GM21737 (cell line): Measurements from ENCODE around the gene JAKMIP1.
A peak's percentile ranks its signal among the peaks of the same experiment; 100 is the strongest.

Source experiments
- ATAC-seq: cut with Tn5 transposase; IDR thresholded peaks from one replicate; pipeline ENCODE4 v1.9.1; 2021; ENCODE audit warnings: mild to moderate bottlenecking, moderate library complexity; ENCODE audit not compliant: unreplicated experiment

Gene JAKMIP1

DNA sequence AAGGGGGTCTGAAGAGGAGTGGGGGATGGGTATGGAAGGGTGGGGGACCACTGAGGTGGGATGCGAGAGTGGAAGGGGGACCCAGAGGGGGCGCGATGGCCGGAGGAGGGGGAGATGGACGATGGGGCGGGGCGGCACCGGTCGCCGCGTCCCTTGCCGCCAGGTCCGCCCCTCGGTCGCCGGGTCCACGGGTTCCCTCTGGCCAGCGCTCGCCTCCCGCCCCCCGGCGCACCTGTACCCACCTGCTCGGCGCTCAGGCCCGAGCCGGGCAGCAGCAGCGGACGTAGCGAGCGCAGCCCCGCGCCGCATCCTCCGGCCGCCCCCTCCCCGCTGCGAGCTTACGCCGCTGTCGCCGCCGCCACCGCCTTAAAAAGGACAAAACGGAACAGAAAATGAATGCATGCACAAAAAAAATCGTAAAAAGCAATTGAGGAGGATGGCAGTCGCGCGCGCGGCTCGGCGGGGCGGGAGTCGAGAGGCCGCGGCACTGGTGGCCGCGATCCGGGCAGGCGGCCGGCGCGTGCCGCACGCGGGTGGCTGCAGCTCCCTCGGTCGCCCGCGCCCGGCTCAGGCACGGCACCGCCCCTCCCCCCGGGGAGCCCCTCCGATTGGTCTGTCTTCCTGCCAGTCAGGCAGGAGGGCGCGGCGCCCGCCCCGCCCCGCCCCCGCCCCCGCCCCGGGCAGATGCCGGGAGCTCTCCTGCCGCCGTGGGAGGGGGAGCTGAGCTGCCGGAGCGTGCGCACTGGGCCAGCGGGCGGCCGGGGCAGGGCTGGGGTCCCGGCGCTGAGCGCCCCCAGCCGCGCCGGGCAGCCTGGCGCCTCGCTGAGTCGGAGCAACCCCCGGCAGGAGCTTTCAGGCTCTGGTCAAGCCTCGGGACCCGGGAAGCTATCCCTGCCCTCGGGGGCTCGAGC lies at the start of gene JAKMIP1:
TSS of gene JAKMIP1 (minus strand) at position 539 of the 911 bp plus-strand sequence. CDS start 87,699 bp downstream, outside the sequence.
- ATAC-seq, result peak; percentile 79

DNA sequence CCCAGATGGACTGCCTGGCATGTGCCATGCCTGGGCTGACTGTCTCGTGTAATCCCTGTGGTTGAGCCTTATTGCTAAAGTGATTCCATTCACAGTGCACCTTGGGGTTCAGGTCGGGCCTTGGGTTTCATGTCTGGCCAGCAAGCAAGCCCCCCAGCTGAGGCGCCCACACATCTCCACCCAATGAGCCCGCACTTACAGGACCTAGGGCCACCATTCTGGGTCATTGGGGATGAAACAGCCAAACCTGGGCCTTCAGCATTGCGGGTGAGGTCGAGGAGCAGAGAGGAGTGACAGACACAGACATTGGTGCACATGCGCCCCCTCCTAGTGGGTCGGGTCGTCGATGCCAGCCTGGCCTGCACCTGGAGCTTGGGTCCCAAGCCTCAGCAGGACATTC lies 48.0 kb upstream of the JAKMIP1 start:
- no peak for ATAC-seq

DNA sequence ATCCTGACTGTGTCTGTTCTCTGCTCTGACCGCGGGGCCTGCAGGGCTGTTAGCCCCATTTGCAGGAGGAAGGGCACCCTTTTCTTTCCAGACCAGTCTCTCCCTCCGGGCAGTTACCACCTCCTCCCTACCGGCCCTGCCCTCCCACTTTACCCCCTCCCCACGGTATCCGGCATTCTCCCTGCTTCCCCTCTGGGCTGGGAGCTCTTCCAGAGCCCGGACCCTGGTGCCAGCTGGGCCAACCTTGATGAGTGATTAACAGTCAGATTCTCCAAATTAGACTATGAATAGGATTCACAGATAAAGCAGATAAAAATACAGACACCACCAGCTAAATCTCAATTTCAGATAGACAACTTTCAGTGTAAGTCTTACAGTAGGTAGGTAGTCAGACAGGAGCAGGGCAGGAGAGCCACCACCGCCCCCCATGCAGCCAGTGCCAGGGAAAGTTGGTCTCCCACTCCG lies 45.9 kb upstream of the JAKMIP1 start:
- no peak for ATAC-seq

DNA sequence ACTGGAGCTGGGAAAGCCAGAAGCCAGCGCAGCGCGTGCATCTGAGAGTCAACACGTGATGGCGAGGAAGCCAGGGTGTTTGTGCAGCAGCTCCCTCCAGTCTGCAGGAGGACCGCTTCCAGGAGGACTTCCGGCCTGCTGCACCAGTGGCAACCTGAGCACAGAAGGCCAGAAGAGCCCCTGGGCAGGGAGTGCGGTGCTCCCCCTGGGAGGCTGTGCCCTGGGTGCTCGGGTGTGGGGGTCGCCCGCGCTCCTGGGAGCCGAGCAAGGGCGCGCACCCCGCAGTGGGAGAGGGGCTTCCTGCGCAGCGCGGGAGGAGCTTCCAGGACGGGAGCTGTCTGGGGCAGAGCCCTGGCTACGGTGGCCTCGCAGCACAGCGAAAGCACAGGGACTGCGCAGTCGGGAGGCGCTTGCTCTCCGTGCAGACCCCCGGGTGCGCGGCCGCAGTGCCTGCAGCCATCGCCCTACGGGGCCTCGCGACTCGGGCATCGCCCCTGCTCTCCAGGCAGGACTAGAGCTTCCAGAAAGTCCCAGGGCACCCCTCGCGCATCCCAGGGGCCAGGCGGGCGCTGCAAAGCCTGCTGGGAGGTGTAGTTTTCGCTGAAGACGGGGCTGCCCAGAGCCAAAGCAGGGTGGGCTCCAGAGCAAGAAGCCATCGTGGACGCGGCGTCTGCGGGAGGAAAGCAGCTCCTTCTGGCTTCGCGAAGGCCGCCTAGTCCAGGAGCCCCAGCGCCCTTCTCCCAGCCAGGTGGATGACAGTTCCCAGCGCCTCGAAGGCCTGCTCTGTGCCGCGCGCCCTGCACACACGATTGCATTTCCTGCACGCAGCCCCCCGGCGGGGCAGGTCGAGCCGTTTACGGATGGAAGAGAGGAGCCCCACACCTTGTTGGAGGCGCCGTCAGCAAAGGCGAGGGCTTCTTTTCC lies 45.2 kb upstream of the JAKMIP1 start:
- no peak for ATAC-seq

DNA sequence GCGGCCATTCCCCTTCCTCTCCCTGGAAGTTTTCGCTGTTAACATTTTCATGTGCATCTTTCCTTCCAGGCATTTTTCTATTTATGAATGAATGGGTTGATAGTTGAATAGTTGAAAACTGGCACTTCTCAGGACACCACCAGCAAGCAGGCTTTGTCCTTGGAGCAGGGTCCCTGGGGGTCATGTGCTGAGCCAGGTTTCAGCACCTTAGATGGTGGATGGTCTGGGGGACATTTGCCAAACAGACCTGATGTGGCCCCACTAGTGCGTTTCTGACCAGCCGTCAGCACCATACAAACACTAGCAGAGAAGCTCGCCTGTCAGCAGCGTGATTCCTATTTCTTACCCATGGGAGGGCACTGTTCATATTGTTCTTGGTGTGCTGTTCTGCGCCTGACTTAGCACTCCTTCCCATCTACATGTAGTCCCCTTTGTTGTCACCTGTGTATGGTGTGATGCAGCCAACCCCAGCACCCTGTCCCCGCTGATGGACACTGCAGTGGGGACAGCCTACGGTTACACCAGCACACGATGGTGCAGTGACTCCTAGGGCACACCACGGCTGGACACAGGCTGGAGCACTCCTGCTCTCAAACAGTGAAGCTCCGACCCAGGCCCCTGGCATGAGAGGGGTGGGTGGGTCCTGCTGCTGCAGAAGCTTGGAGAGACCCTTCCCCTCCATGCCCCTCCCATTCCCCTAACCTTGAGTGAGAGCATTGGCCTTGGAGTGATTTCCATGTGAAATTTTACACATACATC lies 42.1 kb upstream of the JAKMIP1 start:
- ATAC-seq, result no peak

DNA sequence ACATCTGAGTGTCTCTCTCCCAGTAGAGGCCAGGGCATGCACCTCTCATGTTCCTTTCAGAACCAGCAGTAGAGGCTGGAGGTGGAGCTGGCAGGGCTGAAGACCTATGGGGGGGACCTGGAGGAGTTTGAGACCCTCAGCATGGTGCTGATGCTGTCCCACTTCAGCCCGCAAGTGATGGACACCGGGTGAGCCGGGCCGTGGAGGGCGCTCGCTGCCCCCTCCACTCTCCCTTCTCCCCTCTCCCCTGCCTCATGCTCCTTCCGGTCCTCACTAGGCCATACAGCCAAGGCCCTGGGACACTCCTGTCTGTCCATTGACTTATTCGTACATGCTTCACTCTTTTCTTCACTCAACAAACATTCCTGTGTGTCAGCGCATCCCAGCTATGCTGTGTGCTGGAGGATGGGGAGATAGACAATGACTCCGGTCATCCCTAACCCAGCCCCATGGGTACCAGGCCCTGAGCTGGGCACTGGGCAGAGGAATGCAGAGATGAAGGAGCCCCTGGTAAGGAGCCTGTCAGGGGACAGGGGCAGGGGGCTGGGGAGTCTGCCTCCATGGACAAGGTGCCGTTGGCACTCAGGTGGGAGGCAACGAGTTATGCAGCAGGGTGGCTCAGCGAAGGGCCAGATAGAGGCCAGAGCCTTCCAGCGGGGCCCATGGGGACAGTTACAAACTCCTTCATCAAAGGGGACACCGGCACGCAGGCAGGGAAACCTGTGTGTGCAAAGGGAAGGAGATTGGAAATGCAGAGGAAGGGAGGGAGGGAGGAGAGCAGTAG lies 40.9 kb upstream of the JAKMIP1 start:
- no peak for ATAC-seq

DNA sequence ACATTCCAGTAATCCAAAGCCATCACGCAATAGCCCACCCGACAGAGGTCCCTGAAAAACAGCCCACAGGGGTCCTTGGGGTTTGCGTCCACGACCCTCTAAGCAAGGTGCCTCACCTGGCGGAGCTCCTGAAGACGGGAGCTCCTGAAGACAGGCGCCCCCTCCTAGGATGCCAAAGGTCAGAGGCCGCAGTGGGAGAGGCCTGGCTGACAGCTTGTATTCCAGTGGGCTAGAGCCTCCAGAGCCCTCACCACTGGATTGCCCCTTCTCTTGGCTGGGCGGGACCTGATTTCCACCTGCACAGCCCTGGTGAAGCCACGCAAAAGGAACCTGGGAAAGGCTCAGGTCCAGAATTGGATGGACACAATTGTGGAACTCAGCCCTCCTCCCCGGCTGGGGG lies 39.6 kb upstream of the JAKMIP1 start:
- ATAC-seq, result no peak

DNA sequence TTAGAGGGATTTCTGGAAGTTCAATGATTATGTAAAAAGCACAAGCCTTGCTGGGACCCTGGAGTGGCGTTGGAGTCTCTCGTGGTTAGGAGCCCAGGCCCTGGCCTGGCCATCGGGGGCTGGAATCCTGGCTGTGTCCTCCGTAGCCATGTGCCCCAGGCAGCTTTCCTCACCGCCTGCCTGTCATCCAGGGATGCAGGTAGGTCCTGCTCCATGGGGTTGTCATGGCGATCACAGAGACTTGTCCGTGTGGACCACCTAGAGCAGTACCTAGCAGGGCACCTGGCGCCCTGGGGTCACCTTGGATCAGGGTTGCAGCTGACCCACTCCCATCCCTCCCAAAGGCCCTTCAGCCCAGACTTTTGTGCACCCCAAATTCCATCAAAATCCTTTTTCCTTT lies 39.1 kb upstream of the JAKMIP1 start:
- ATAC-seq, result no peak

DNA sequence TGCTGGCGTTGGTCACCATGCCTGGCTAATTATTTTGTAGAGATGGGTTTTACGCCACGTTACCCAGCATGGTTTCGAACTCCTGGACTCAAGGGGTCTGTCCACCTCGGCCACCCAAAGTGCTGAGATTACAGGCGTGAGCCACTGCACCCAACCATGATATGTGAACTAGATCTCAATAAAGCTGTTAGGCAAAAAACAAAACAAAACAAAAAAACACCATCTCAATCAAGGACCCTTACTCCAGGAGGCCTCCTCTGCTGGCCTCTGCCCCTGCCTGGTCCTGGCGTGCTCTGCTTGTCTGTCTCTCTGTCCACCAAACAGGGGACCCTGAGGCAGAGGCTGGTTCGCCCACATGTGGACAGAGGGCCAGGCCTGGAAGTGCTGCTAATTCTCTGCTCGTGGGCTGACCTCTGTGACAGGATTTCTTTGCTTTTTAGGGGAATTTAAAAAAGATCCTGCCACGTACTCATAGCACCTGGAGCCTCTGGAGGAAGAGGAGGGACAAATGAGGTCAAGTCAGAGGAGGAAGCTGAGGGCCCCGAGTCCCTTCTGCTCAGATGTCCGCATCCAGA lies 36.6 kb upstream of the JAKMIP1 start:
- ATAC-seq, result no peak

DNA sequence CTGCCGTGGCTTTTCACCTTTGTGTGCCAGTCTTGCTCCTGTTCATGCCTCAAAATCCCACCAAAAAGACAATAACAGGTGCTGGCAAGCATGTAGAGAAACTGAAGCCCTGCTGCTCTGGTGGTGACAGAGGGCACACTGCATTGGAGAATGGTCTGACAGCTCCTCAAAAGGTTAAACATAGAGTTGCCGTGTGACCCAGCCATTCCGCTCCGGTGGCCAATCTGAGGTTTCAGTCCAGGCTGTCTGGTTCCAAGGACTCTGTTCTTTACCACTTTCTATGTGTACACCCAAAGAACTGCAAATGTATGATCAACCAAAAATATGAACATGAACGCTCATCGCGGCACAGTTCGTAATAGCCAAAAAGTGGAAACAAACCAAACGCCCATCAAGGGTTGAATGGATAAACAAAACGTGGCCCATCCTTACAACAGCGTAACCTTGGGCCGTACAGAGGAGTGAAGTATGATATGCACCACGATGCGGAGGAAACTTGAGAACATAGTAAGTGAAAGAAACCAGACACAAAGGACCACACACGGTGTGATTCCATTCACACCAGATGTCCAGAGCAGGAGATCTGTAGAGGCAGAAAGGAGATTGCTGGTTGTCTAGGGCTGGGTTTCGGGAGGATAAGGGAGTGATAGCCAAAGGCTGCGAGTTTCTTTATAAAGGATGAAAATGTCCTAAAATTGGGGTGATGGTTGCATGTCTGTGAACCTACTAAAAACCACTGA lies 35.7 kb upstream of the JAKMIP1 start:
- ATAC-seq, result no peak

DNA sequence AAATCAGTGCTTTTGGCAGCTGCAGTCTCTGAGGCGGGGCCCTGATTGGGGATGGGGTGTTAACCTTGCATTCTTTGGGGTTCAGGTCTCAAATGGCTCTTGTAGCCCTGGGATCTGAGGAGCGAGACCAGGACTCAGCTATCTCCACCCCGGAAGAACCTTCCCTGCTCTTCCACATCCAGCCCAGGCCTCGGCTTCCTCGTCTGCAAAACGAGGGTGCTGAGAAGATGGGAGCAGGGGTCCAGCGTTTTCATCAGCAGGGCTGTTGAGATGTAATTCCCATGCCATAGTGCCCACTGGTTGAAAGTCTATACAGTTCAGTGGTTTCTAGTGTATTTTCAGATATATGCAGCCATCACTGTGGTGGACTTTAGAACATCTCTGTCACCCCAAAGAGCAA lies 34.7 kb upstream of the JAKMIP1 start:
- no peak for ATAC-seq

DNA sequence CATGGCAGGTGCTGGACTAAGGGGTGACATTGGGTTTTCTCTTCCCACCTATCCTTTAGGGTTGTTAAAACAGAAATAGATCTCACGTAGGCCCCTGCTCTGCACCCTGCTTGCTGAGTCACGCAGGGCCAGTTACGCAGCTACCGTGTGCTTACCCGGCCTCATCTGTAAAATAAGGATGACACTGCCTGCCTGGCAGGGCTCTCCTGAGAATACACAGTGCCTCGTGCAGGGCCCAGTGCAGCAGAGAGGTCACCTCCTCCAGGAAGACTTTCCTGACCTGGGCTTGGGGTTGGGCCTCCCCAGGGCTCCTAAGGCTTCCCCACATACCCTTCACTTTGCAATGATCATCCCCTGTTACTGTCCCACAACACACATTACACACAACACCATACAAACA lies 33.6 kb upstream of the JAKMIP1 start:
- no peak for ATAC-seq

DNA sequence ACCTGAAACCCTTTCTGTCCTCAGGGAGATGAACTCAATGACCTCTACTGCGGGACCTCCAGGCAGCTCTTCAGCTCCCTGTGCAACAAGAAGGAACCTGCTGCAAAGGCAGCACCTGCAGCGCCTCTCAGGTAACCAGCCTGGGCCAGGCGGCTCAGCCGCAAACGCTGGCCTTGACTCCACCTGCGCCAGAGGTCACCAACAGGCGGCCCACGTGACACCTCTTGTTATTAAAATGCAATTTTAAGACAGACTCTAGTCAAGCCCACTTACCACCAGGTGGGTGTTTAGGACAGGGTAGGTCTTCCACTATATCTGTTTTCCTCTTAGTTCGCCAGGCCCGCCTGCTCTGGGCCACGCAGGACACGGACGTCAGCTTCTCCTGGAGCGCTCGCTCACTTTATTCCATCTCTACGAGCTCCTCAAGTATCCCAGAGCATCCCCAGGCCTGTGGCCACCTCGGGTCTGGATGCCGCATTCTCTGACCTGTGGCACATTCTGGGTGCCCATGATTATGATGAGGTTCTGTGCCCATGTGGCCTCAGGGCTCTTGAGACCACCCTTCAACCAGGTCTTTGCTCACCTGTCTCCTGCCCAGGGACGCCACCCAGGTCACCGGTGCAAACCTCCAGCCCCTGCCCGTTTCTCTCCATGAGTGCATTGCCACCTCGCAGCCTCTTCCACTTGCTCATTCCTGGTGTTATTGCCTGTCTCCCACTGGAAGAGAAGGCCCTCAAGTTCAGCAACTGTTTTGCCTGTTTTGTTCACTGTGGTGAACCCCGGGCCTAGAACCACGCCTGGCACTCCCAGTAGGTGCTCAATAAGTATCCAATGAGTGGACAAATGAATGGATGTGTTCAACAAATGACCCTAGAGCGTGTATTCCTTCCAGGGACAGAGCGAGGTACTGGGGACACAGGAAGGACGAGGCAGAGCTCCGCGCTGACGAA lies 32.8 kb upstream of the JAKMIP1 start:
- no peak for ATAC-seq

DNA sequence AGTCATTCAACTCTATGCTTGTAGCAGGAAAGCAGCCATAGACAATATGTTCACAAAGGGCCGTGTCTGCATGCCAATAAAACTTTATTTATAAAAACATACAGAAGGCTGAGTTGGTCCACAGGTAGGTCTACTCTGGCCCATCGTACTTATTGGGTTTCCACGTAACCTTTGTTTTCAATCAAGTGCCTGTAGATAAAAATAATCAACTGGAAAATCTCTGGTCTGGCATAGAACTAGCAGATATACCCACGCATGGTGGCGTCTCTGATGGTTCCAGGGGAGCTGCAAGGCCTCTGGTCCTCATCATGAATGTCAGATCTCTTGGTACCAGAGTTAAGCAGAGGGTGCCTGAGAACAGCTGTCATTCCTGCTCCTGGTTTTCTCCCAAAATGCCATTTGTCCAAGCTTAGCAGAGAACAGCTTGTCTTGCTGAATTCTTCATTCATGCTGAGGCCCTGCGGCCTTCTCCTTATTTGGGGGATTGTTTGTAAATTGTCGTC lies 31.4 kb upstream of the JAKMIP1 start:
- ATAC-seq, result no peak

DNA sequence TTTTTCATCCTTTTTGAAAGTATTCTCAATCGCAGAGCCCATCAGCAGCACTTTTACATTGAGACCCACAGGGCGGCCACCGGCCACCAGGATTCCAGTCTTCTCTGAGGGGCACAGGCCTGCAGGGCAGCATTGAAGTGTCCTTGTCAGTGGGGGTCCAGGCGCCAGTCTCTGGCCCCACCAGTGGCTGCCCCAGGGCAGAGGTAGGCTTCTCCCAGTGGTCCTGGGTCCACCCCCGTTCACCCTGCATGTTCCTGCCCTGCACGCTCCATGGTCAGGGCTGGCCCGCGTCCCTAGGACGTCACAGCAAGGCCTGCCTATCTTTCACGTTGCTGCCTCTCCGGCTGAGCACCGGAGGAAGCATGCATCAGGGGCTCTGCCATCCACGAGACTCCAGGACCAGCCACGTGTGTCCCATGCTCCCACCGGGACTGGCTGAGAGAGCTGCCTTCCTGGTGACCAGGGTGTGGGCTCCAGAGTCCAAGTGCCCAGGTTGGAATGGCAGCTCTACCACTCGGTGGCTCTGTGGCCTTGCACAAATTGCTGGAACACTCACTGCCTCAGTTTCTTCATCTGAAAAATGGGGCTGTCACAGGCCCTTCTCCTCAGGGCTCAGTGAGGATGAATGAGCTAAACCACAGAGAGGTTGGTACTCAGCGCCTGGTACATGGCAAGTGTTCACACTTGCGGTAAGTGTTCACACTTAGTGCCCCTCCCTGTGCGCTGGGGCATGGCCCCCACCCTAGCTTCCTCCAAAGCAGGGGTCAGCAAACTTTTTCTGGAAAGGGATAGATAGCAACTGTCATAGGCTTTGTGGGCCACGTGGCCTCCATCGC lies 30.7 kb upstream of the JAKMIP1 start:
- ATAC-seq, result no peak

DNA sequence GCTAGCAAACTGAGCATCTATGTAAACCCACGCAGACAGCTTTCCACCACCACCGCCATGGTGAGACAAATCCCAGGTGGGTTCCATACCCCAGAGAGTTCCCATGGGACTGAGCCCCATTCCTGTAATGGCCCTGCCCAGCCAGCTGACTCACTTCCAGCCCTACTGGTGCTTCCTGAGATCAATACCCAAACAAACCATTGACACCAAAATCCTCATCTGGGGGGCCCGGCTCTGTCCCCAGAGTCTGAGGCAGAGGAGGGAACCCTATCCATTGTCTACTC lies 30.1 kb upstream of the JAKMIP1 start:
- no peak for ATAC-seq
